Measurements from ENCODE around the gene RNF112. TPM values are rescaled to one million over a fixed set of nuclear protein-coding genes. Genes with fewer than 3 reads are reported as not detected.

RNF112 gene
- total and polyA plus RNA-seq, 2 of the 13 experiments (the other 11 are each of a cell fraction or from before 2014, with no cell fraction given) = 0.05 TPM; not detected in 1

DNA sequence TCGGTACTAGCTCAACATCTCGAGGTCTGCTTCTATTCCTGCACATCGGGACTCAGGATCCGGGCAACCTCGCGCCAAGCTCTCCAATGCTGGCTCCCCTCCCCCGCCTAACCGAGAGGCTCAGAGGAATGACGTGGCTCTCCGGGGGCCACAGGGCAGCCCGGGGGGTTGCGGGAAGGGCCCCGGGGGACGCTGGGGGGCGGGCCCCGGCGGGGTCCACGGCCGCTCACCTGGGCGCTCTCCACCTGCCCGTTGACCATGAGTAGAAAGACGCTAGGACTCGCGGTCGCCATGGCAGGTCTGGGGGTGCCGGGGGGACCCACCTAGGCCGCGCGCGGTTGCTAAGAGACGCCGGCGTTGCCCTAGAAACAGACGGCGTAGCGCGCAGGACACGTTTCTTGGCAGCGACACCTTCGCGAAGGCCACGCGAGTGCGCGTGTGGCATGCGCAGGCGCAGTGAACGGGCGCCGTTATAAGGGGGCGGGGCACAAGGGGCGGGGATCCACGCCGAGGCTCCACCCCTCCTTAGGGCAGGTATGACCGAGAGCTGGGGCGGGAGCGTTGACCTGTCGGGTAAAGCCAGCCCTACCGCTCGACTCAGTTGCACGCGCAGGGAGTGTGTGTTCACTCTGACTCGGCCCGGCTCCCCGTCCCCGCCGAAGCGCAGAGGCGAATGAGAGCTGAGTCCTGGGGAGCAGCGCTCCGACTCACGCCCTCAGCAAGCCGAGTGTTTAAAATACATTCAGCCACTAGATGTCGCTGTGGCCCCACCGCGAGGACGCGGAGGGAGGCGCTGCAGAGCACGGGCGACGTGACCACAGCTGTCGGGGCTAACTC lies 48.5 kb upstream of the RNF112 start, which contains the start of gene B9D1 (continued):
- TF ChIP-seq, protein P1, sequence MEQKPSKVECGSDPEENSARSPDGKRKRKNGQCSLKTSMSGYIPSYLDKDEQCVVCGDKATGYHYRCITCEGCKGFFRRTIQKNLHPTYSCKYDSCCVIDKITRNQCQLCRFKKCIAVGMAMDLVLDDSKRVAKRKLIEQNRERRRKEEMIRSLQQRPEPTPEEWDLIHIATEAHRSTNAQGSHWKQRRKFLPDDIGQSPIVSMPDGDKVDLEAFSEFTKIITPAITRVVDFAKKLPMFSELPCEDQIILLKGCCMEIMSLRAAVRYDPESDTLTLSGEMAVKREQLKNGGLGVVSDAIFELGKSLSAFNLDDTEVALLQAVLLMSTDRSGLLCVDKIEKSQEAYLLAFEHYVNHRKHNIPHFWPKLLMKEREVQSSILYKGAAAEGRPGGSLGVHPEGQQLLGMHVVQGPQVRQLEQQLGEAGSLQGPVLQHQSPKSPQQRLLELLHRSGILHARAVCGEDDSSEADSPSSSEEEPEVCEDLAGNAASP (CRISPR knock-in tag; IDR thresholded peaks at IDR 0.05; ENCODE audit: borderline replicate concordance) = no peak; the same call in 1 of the 2 replicates
- TF ChIP-seq ZNF230 (CRISPR knock-in tag; IDR thresholded peaks at IDR 0.05) (peak; percentile 69; the same call in 1 of the 2 replicates), SMAD1 (CRISPR knock-in tag; IDR thresholded peaks at IDR 0.05; ENCODE audit: borderline replicate concordance, low read depth) (peak; percentile 20; the same call in 1 of the 2 replicates), ZBTB21 (CRISPR knock-in tag; IDR thresholded peaks at IDR 0.05) (no peak), ZNF709 (CRISPR knock-in tag; IDR thresholded peaks at IDR 0.05) (no peak), ZNF589 (CRISPR knock-in tag; conservative IDR thresholded peaks at IDR 0.05) (no peak), ZBTB8A (CRISPR knock-in tag; IDR thresholded peaks at IDR 0.05; ENCODE audit: borderline replicate concordance, low read depth) (peak; percentile 34; the same call in 1 of the 2 replicates), ZNF225 (CRISPR knock-in tag; IDR thresholded peaks at IDR 0.05) (no peak), NFYB (CRISPR knock-in tag; IDR thresholded peaks at IDR 0.05) (no peak; the same call in 1 of the 2 replicates), MAFG (CRISPR knock-in tag; IDR thresholded peaks at IDR 0.05) (no peak), PAF1 (CRISPR knock-in tag; IDR thresholded peaks at IDR 0.05) (no peak), ZNF616 (CRISPR knock-in tag; IDR thresholded peaks at IDR 0.05; ENCODE audit: low read depth) (no peak; the same call in 1 of the 2 replicates), TCF12 (IDR thresholded peaks at IDR 0.05) (no peak), TCF12 (CRISPR knock-in tag; IDR thresholded peaks at IDR 0.05) (no peak), ZNF674 (CRISPR knock-in tag; IDR thresholded peaks at IDR 0.05; ENCODE audit: low read depth) (0 out of 2 replicates have a peak, but pooled peaks have one; percentile 35), ZNF766 (CRISPR knock-in tag; IDR thresholded peaks at IDR 0.05; ENCODE audit: borderline replicate concordance) (0 out of 2 replicates have a peak, but pooled peaks have one; percentile 19), POLR2AphosphoS5 (IDR thresholded peaks at IDR 0.05; ENCODE audit: low read depth, low read length) (peak; percentile 55), AGO2 (optimal IDR thresholded peaks at IDR 0.05; ENCODE audit: low read depth, low read length) (no peak), KAT8 (CRISPR knock-in tag; IDR thresholded peaks at IDR 0.05) (peak; percentile 75), NKX3-1 (CRISPR knock-in tag; IDR thresholded peaks at IDR 0.05) (no peak; the same call in 1 of the 2 replicates)
- TF ChIP-seq, protein P2, sequence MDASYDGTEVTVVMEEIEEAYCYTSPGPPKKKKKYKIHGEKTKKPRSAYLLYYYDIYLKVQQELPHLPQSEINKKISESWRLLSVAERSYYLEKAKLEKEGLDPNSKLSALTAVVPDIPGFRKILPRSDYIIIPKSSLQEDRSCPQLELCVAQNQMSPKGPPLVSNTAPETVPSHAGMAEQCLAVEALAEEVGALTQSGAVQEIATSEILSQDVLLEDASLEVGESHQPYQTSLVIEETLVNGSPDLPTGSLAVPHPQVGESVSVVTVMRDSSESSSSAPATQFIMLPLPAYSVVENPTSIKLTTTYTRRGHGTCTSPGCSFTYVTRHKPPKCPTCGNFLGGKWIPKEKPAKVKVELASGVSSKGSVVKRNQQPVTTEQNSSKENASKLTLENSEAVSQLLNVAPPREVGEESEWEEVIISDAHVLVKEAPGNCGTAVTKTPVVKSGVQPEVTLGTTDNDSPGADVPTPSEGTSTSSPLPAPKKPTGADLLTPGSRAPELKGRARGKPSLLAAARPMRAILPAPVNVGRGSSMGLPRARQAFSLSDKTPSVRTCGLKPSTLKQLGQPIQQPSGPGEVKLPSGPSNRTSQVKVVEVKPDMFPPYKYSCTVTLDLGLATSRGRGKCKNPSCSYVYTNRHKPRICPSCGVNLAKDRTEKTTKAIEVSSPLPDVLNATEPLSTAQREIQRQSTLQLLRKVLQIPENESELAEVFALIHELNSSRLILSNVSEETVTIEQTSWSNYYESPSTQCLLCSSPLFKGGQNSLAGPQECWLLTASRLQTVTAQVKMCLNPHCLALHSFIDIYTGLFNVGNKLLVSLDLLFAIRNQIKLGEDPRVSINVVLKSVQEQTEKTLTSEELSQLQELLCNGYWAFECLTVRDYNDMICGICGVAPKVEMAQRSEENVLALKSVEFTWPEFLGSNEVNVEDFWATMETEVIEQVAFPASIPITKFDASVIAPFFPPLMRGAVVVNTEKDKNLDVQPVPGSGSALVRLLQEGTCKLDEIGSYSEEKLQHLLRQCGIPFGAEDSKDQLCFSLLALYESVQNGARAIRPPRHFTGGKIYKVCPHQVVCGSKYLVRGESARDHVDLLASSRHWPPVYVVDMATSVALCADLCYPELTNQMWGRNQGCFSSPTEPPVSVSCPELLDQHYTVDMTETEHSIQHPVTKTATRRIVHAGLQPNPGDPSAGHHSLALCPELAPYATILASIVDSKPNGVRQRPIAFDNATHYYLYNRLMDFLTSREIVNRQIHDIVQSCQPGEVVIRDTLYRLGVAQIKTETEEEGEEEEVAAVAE (CRISPR knock-in tag; IDR thresholded peaks at IDR 0.05; ENCODE audit: borderline replicate concordance) = no peak
- TF ChIP-seq, protein P3, sequence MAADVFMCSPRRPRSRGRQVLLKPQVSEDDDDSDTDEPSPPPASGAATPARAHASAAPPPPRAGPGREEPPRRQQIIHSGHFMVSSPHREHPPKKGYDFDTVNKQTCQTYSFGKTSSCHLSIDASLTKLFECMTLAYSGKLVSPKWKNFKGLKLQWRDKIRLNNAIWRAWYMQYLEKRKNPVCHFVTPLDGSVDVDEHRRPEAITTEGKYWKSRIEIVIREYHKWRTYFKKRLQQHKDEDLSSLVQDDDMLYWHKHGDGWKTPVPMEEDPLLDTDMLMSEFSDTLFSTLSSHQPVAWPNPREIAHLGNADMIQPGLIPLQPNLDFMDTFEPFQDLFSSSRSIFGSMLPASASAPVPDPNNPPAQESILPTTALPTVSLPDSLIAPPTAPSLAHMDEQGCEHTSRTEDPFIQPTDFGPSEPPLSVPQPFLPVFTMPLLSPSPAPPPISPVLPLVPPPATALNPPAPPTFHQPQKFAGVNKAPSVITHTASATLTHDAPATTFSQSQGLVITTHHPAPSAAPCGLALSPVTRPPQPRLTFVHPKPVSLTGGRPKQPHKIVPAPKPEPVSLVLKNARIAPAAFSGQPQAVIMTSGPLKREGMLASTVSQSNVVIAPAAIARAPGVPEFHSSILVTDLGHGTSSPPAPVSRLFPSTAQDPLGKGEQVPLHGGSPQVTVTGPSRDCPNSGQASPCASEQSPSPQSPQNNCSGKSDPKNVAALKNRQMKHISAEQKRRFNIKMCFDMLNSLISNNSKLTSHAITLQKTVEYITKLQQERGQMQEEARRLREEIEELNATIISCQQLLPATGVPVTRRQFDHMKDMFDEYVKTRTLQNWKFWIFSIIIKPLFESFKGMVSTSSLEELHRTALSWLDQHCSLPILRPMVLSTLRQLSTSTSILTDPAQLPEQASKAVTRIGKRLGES (CRISPR knock-in tag; IDR thresholded peaks at IDR 0.05; ENCODE audit: borderline replicate concordance) = no peak

Measured in HepG2 (cell line).